HEK293 (cell line): ENCODE data around the gene KRCC1.
"Not testable (repeated sequence)": the region's sequence is repeated elsewhere in the genome, so short reads cannot be mapped to it uniquely, and the experiment has no call there.

Source experiments
- SETDB1 ChIP-seq: IDR thresholded peaks from one replicate; pipeline ENCODE4 v1.6.1; 2017; ENCODE audit warnings: mild to moderate bottlenecking, low read length, moderate library complexity, mixed read lengths; ENCODE audit not compliant: insufficient read length
- TCF7L2 ChIP-seq: IDR thresholded peaks from 2 replicates; pipeline ENCODE4 v1.6.1; 2011; ENCODE audit warnings: low read depth, mild to moderate bottlenecking, inconsistent platforms, low read length, moderate library complexity, borderline replicate concordance
- ZBTB49 ChIP-seq: fragments of 450-650 bp; formaldehyde crosslinking; IDR thresholded peaks from 2 replicates; pipeline ENCODE4 v1.5.1; 2016; ENCODE audit warnings: missing biosample characterization, missing genetic modification characterization, low read depth
- ZNF175 ChIP-seq: fragments of 450-650 bp; formaldehyde crosslinking; IDR thresholded peaks from 2 replicates; pipeline ENCODE4 v1.5.1; 2016; ENCODE audit warnings: missing biosample characterization, missing genetic modification characterization
- ZNF391 ChIP-seq: fragments of 450-650 bp; formaldehyde crosslinking; IDR thresholded peaks from 2 replicates; pipeline ENCODE4 v1.5.1; 2016; ENCODE audit warnings: low read depth, missing biosample characterization, missing genetic modification characterization, borderline replicate concordance
- ZNF548 ChIP-seq: fragments of 450-650 bp; formaldehyde crosslinking; IDR thresholded peaks from 2 replicates; pipeline ENCODE4 v1.5.1; 2016; ENCODE audit warnings: missing biosample characterization, missing genetic modification characterization
- ZNF692 ChIP-seq: fragments of 450-650 bp; formaldehyde crosslinking; IDR thresholded peaks from 2 replicates; pipeline ENCODE4 v1.5.1; 2016; ENCODE audit warnings: missing biosample characterization, missing genetic modification characterization
- ZNF777 ChIP-seq: fragments of 450-650 bp; formaldehyde crosslinking; IDR thresholded peaks from 2 replicates; pipeline ENCODE4 v1.5.1; 2017; ENCODE audit warnings: missing biosample characterization, missing genetic modification characterization, borderline replicate concordance
- ZNF785 ChIP-seq: fragments of 450-650 bp; formaldehyde crosslinking; IDR thresholded peaks from 2 replicates; pipeline ENCODE4 v1.5.1; 2016; ENCODE audit warnings: missing biosample characterization, missing genetic modification characterization
- TF ChIP-seq, protein P1 (sequence below): fragments of 450-650 bp; formaldehyde crosslinking; IDR thresholded peaks from 2 replicates; pipeline ENCODE4 v1.5.1; 2016; ENCODE audit warnings: missing biosample characterization, missing genetic modification characterization
- TF ChIP-seq, protein P2 (sequence below): sonication (generic); formaldehyde crosslinking; IDR thresholded peaks from 2 replicates; pipeline ENCODE4 v1.8.1; 2022; ENCODE audit warnings: mild to moderate bottlenecking, moderate library complexity, missing genetic modification reagents

GRCh38 chr2:88017780-88018038 is 37.9 kb downstream of the KRCC1 start:
- TF ChIP-seq SETDB1; ZNF175; TCF7L2; ZNF548; ZNF777; ZNF785; ZNF391 (tag by site-specific recombination); ZNF692 (tag by site-specific recombination); ZBTB49: not testable (repeated sequence)
- TF ChIP-seq, protein P1, sequence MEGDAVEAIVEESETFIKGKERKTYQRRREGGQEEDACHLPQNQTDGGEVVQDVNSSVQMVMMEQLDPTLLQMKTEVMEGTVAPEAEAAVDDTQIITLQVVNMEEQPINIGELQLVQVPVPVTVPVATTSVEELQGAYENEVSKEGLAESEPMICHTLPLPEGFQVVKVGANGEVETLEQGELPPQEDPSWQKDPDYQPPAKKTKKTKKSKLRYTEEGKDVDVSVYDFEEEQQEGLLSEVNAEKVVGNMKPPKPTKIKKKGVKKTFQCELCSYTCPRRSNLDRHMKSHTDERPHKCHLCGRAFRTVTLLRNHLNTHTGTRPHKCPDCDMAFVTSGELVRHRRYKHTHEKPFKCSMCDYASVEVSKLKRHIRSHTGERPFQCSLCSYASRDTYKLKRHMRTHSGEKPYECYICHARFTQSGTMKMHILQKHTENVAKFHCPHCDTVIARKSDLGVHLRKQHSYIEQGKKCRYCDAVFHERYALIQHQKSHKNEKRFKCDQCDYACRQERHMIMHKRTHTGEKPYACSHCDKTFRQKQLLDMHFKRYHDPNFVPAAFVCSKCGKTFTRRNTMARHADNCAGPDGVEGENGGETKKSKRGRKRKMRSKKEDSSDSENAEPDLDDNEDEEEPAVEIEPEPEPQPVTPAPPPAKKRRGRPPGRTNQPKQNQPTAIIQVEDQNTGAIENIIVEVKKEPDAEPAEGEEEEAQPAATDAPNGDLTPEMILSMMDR: not testable (repeated sequence)
- TF ChIP-seq, protein P2, sequence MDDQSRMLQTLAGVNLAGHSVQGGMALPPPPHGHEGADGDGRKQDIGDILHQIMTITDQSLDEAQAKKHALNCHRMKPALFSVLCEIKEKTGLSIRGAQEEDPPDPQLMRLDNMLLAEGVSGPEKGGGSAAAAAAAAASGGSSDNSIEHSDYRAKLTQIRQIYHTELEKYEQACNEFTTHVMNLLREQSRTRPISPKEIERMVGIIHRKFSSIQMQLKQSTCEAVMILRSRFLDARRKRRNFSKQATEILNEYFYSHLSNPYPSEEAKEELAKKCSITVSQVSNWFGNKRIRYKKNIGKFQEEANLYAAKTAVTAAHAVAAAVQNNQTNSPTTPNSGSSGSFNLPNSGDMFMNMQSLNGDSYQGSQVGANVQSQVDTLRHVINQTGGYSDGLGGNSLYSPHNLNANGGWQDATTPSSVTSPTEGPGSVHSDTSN (CRISPR knock-in tag): not testable (repeated sequence)
